MM.1S (cell line): ENCODE results near the gene DHX8.
"Not testable (repeated sequence)": the region's sequence is repeated elsewhere in the genome, so short reads cannot be mapped to it uniquely, and the experiment has no call there.

Experiments
- DNase-seq: peaks from one replicate; pipeline ENCODE4 v3.0.0-alpha.2; 2015
- H2AFZ ChIP-seq: fragments of 300-600 bp; sonication (generic); 2 replicates; pipeline ENCODE4 v1.6.0; 2016; ENCODE audit warnings: antibody characterized with exemption, low read length
- H3F3A ChIP-seq: fragments of 300-600 bp; sonication (generic); 2 replicates; pipeline ENCODE4 v1.6.1; 2016; ENCODE audit warnings: mild to moderate bottlenecking, antibody characterized with exemption, low read length, moderate library complexity, mixed read lengths; ENCODE audit not compliant: insufficient read depth
- H3K27ac ChIP-seq: fragments of 300-600 bp; sonication (generic); 2 replicates; pipeline ENCODE4 v1.5.1; 2016; ENCODE audit warnings: mild to moderate bottlenecking, low read length
- H3K27me3 ChIP-seq: fragments of 300-600 bp; sonication (generic); replicated peaks from 2 replicates; pipeline ENCODE4 v1.6.0; 2016; ENCODE audit warnings: low read length; ENCODE audit not compliant: insufficient read depth
- H3K36me3 ChIP-seq: fragments of 300-600 bp; sonication (generic); replicated peaks from 2 replicates; pipeline ENCODE4 v1.6.1; 2016; ENCODE audit warnings: mild to moderate bottlenecking, low read length, mixed read lengths; ENCODE audit not compliant: insufficient read depth
- H3K4me1 ChIP-seq: fragments of 300-600 bp; sonication (generic); 2 replicates; pipeline ENCODE4 v1.6.1; 2016; ENCODE audit warnings: low read length, mixed read lengths
- H3K4me2 ChIP-seq: fragments of 300-600 bp; sonication (generic); 2 replicates; pipeline ENCODE4 v1.6.0; 2016; ENCODE audit warnings: low read depth, low read length
- H3K4me3 ChIP-seq: fragments of 300-600 bp; sonication (generic); 2 replicates; pipeline ENCODE4 v1.5.1; 2016; ENCODE audit warnings: low read length, mixed read lengths
- H3K79me2 ChIP-seq: fragments of 300-600 bp; sonication (generic); 2 replicates; pipeline ENCODE4 v1.6.1; 2016; ENCODE audit warnings: mixed run types, low read length, mixed read lengths
- H3K9ac ChIP-seq: fragments of 300-600 bp; sonication (generic); 2 replicates; pipeline ENCODE4 v1.6.1; 2016; ENCODE audit warnings: low read length, mixed read lengths
- H3K9me2 ChIP-seq: fragments of 300-600 bp; sonication (generic); replicated peaks from 2 replicates; pipeline ENCODE4 v1.6.1; 2016; ENCODE audit warnings: mild to moderate bottlenecking, low read length, mixed read lengths; ENCODE audit not compliant: insufficient read depth
- H3K9me3 ChIP-seq: fragments of 300-600 bp; sonication (generic); replicated peaks from 2 replicates; pipeline ENCODE4 v1.6.1; 2016; ENCODE audit warnings: mild to moderate bottlenecking, low read length, mixed read lengths; ENCODE audit not compliant: insufficient read depth
- H4K20me1 ChIP-seq: fragments of 300-600 bp; sonication (generic); 2 replicates; pipeline ENCODE4 v1.6.1; 2016; ENCODE audit warnings: mild to moderate bottlenecking, low read length, moderate library complexity, mixed read lengths; ENCODE audit not compliant: insufficient read depth
- CTCF ChIP-seq: fragments of 300-600 bp; sonication (generic); IDR thresholded peaks from 2 replicates; pipeline ENCODE4 v1.5.1; 2016; ENCODE audit warnings: antibody characterized with exemption, low read length, mixed read lengths
- EZH2 ChIP-seq: fragments of 300-600 bp; sonication (generic); optimal IDR thresholded peaks from 2 replicates; pipeline ENCODE3; 2017; ENCODE audit warnings: low read depth, mild to moderate bottlenecking, antibody characterized with exemption, low read length, mixed read lengths
- EZH2phosphoT487 ChIP-seq: fragments of 300-600 bp; sonication (generic); IDR thresholded peaks from 2 replicates; pipeline ENCODE4 v1.6.1; 2018; ENCODE audit warnings: antibody characterized with exemption, low read length

The DHX8 gene

GRCh38 chr17:43482103-43483012 is 1.4 kb upstream of the DHX8 start:
- H3K79me2 ChIP-seq, result peaks cover 35% of the 10 kb centered on the region
- TF ChIP-seq EZH2 (no peak), EZH2phosphoT487 (no peak), CTCF (no peak)
- H3K4me1 ChIP-seq, result peaks cover 9% of the 10 kb centered on the region
- H3K9me2 ChIP-seq, result no peaks in the 10 kb centered on the region
- peak overlapping the region; percentile 91; the same call in 1 of the 2 replicates for H2AFZ ChIP-seq
- H4K20me1 ChIP-seq, result no peaks in the 10 kb centered on the region
- no peak overlapping the region for H3K27ac ChIP-seq
- no peak overlapping the region for H3K4me3 ChIP-seq
- no peaks in the 10 kb centered on the region for H3F3A ChIP-seq
- no peak for DNase-seq
- H3K27me3 ChIP-seq, result no peaks in the 10 kb centered on the region; the same call in 1 of the 2 replicates
- H3K4me2 ChIP-seq, result no peak overlapping the region
- H3K9me3 ChIP-seq, result no peaks in the 10 kb centered on the region
- no peak overlapping the region for H3K9ac ChIP-seq
- no peaks in the 10 kb centered on the region for H3K36me3 ChIP-seq

DNA sequence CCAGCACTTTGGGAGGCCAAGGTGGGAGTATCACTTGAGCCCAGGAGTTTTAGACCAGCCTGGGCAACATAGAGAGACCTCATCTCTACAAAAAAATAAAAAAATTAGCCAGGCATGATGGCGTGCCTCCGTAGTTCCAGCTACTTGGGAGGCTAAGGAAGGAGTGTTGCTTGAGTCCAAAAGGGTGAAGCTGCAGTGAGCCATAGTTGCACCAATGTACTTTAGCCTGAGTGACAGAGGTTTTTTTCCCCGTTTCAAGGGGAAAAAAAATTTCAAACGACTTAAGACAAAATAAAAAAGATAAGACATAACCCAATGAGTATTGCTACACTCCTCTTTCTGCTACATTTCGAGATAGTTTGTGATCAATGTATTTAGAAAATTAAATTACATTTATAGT is 6.8 kb downstream of the DHX8 start:
- H3F3A ChIP-seq, result no peaks in the 10 kb centered on the region
- no peak overlapping the region for H3K27ac ChIP-seq
- TF ChIP-seq EZH2phosphoT487 (no peak), CTCF (no peak), EZH2 (no peak)
- no peaks in the 10 kb centered on the region for H3K27me3 ChIP-seq
- H3K9me3 ChIP-seq, result no peaks in the 10 kb centered on the region
- no peaks in the 10 kb centered on the region for H3K9me2 ChIP-seq
- no peak overlapping the region for H3K9ac ChIP-seq
- no peak overlapping the region for H2AFZ ChIP-seq
- H3K4me1 ChIP-seq, result no peaks in the 10 kb centered on the region; the same call in 1 of the 2 replicates
- no peak overlapping the region for H3K4me3 ChIP-seq
- no peaks in the 10 kb centered on the region for H4K20me1 ChIP-seq
- peaks cover 17% of the 10 kb centered on the region for H3K36me3 ChIP-seq
- H3K79me2 ChIP-seq, result peaks cover 34% of the 10 kb centered on the region
- DNase-seq, result no peak
- H3K4me2 ChIP-seq, result no peak overlapping the region

DNA sequence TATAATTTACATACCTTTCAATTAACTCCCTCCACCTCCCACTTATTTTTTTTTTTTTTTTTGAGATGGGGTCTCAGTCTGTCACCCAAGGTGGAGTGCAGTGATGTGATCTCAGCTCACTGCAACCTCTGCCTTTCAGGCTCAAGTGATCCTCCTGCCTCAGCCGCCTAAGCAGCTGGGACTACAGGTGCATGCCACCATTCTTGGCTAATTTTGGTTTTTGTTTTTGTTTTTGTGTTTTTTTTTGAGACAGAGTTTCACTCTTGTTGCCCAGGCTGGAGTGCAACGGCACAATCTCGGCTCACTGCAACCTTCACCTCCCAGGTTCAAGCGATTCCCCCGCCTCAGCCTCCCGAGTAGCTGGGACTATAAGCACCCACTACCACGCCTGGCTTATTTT is 25.7 kb downstream of the DHX8 start:
- not testable (repeated sequence) for H3K27me3 ChIP-seq, H3K4me2 ChIP-seq, DNase-seq, H4K20me1 ChIP-seq, H3K9me3 ChIP-seq, H3F3A ChIP-seq, H3K4me1 ChIP-seq, H3K9me2 ChIP-seq, H3K4me3 ChIP-seq, H3K79me2 ChIP-seq, H3K36me3 ChIP-seq, H3K27ac ChIP-seq, H2AFZ ChIP-seq, H3K9ac ChIP-seq

- H3K4me3 ChIP-seq, H3K4me1 ChIP-seq, DNase-seq, H3K9me2 ChIP-seq, H3F3A ChIP-seq, H3K36me3 ChIP-seq, H4K20me1 ChIP-seq, H3K27ac ChIP-seq, H3K27me3 ChIP-seq, H3K9ac ChIP-seq, H2AFZ ChIP-seq, H3K79me2 ChIP-seq, H3K4me2 ChIP-seq, H3K9me3 ChIP-seq: not testable (repeated sequence)
Measured at GRCh38 chr17:43511199-43511598, 27.4 kb downstream of the DHX8 start.
